Measurements from ENCODE around the gene RUNX1.

DNA sequence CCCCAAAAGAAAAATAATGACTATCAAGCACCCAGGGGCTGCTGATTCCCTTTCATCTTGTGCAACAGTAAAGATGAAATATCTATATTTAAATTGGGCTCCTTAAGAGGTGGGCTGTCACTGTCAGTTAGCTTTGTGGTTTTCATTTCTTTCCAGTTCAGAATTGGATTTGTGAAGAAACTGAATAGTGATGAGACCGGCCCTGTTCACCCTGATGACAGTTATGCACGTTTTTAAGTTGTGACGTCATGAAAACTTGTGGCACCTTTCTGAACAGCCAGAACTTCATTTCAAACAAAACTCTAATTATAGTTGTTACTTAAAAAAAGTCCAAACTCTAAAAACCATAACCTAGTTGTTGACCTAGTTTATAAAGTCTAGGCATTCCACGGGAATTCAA is 125.9 kb downstream of the RUNX1 start:
- TF ChIP-seq, protein P1, sequence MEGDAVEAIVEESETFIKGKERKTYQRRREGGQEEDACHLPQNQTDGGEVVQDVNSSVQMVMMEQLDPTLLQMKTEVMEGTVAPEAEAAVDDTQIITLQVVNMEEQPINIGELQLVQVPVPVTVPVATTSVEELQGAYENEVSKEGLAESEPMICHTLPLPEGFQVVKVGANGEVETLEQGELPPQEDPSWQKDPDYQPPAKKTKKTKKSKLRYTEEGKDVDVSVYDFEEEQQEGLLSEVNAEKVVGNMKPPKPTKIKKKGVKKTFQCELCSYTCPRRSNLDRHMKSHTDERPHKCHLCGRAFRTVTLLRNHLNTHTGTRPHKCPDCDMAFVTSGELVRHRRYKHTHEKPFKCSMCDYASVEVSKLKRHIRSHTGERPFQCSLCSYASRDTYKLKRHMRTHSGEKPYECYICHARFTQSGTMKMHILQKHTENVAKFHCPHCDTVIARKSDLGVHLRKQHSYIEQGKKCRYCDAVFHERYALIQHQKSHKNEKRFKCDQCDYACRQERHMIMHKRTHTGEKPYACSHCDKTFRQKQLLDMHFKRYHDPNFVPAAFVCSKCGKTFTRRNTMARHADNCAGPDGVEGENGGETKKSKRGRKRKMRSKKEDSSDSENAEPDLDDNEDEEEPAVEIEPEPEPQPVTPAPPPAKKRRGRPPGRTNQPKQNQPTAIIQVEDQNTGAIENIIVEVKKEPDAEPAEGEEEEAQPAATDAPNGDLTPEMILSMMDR (IDR thresholded peaks at IDR 0.05 in 2 of 3, conservative IDR thresholded peaks at IDR 0.05 in 1 of 3; ENCODE audit: control insufficient read depth in 2 of 3, extremely low read depth in 1 of 3, insufficient read depth in 1 of 3, low read depth in 3 of 3, low read length in 3 of 3) = no peak
- TF ChIP-seq POLR2A (IDR thresholded peaks at IDR 0.05; ENCODE audit: low read depth, low read length) (no peak), EZH2 (IDR thresholded peaks at IDR 0.05; ENCODE audit: borderline replicate concordance, control insufficient read depth, low read depth, low read length) (no peak), NRF1 (conservative IDR thresholded peaks at IDR 0.05; ENCODE audit: low read depth, low read length) (no peak), TAF1 (IDR thresholded peaks at IDR 0.05; ENCODE audit: borderline replicate concordance, low read depth, low read length) (no peak), JUND (IDR thresholded peaks at IDR 0.05; ENCODE audit: low read depth, low read length) (no peak)

Measured in GM12878 (cell line).